Prostate gland (tissue), 2 donors: ENCODE results near the gene PELI1. TPM values are rescaled to one million over a fixed set of nuclear protein-coding genes. Genes with fewer than 3 reads are reported as not detected.

Experiments
- DNase-seq: peaks from one replicate; pipeline ENCODE4 v3.0.0-alpha.2; 2019; ENCODE audit warnings: low spot score
- H3K27ac ChIP-seq, 2 donors: fragments of 200-600 bp; sonication (generic); 2 replicates each; pipeline ENCODE4 v1.5.1; 2017 to 2019
- H3K27me3 ChIP-seq: fragments of 200-600 bp; sonication (generic); replicated peaks from 2 replicates; pipeline ENCODE4 v1.5.1; 2019; ENCODE audit not compliant: insufficient read depth
- H3K36me3 ChIP-seq, 2 donors: fragments of 200-600 bp; sonication (generic); 1 replicate in 1 of 2; 2 replicates in 1 of 2; pipeline versions ENCODE4 v1.5.1 to v1.8.1; 2017 to 2019
- H3K4me1 ChIP-seq: fragments of 200-600 bp; sonication (generic); replicated peaks from 2 replicates; pipeline ENCODE4 v1.5.1; 2019
- H3K4me3 ChIP-seq, 2 donors: fragments of 200-600 bp; sonication (generic); 2 replicates each; pipeline ENCODE4 v1.5.1; 2017 to 2019
- H3K9me3 ChIP-seq: fragments of 200-600 bp; sonication (generic); 2 replicates; pipeline ENCODE4 v1.5.1; 2017
- POLR2A ChIP-seq: fragments of 450-650 bp; IDR thresholded peaks from one replicate; pipeline ENCODE4 v1.6.1; 2016; ENCODE audit warnings: antibody characterized with exemption, mild to moderate bottlenecking
- POLR2AphosphoS5 ChIP-seq: sonication (generic); formaldehyde crosslinking; IDR thresholded peaks from one replicate; pipeline ENCODE4 v1.6.1; 2017; ENCODE audit warnings: antibody characterized with exemption
- WGBS: methylation state at CpG from one replicate; pipeline ENCODE4 v1.1.5; 2018; 5-methylcytosine and 5-hydroxymethylcytosine counted together
- intact Hi-C: fragments of 100-400 bp; cut with DNase I; formaldehyde crosslinking; loops from one replicate; pipeline ENCODE4 v1.14.2; 2022
- total RNA-seq, 2 donors: library from RNA; depleted of rRNA; stranded (reverse); fragments of >200 nt; gene quantifications; one replicate each; pipeline ENCODE4 v1.1.0, GENCODE V29; 2016
- TF ChIP-seq, protein P1 (sequence below), 4 experiments: fragments of 200-600 bp in 2 of 4; fragments of 450-650 bp in 2 of 4; sonication (generic) in 2 of 4; IDR thresholded peaks; 1 replicate in 3 of 4; 2 replicates in 1 of 4; pipeline ENCODE4 v1.5.1; 2016 to 2019; ENCODE audit warnings: antibody characterized with exemption in 4 of 4, mild to moderate bottlenecking in 2 of 4, moderate library complexity in 2 of 4

Gene PELI1
- total RNA-seq, 2 donors from 2014 or later, result 16.9 to 32.9 TPM

- no peak for DNase-seq
- intact Hi-C loops, result no loop called here
- no peaks in the 10 kb centered on the region for H3K9me3 ChIP-seq
- no peaks in the 10 kb centered on the region for H3K27me3 ChIP-seq
- TF ChIP-seq, protein P1, sequence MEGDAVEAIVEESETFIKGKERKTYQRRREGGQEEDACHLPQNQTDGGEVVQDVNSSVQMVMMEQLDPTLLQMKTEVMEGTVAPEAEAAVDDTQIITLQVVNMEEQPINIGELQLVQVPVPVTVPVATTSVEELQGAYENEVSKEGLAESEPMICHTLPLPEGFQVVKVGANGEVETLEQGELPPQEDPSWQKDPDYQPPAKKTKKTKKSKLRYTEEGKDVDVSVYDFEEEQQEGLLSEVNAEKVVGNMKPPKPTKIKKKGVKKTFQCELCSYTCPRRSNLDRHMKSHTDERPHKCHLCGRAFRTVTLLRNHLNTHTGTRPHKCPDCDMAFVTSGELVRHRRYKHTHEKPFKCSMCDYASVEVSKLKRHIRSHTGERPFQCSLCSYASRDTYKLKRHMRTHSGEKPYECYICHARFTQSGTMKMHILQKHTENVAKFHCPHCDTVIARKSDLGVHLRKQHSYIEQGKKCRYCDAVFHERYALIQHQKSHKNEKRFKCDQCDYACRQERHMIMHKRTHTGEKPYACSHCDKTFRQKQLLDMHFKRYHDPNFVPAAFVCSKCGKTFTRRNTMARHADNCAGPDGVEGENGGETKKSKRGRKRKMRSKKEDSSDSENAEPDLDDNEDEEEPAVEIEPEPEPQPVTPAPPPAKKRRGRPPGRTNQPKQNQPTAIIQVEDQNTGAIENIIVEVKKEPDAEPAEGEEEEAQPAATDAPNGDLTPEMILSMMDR (IDR thresholded peaks at IDR 0.05), result no peak
- TF ChIP-seq POLR2AphosphoS5, result no peak
- no peak for TF ChIP-seq POLR2A
- no peaks in the 10 kb centered on the region for H3K4me1 ChIP-seq
- H3K36me3 ChIP-seq, result no peaks in the 10 kb centered on the region
- no peak overlapping the region for H3K27ac ChIP-seq
- no peak overlapping the region for H3K4me3 ChIP-seq
Observed at GRCh38 chr2:64059270-64059669, 85.0 kb downstream of the PELI1 start.

GRCh38 chr2:64056021-64056420 is 88.2 kb downstream of the PELI1 start:
- DNase-seq, result no peak
- Histone ChIP-seq H3K36me3 (no peaks in the 10 kb centered on the region), H3K4me3 (no peak overlapping the region), H3K27ac (no peak overlapping the region), H3K27me3 (no peaks in the 10 kb centered on the region), H3K9me3 (no peaks in the 10 kb centered on the region), H3K4me1 (no peaks in the 10 kb centered on the region)
- 52% methylated on average over 2 of the region's 2 CpGs for WGBS
- TF ChIP-seq, protein P1 (IDR thresholded peaks at IDR 0.05), result no peak
- intact Hi-C loops, result no loop called here

DNA sequence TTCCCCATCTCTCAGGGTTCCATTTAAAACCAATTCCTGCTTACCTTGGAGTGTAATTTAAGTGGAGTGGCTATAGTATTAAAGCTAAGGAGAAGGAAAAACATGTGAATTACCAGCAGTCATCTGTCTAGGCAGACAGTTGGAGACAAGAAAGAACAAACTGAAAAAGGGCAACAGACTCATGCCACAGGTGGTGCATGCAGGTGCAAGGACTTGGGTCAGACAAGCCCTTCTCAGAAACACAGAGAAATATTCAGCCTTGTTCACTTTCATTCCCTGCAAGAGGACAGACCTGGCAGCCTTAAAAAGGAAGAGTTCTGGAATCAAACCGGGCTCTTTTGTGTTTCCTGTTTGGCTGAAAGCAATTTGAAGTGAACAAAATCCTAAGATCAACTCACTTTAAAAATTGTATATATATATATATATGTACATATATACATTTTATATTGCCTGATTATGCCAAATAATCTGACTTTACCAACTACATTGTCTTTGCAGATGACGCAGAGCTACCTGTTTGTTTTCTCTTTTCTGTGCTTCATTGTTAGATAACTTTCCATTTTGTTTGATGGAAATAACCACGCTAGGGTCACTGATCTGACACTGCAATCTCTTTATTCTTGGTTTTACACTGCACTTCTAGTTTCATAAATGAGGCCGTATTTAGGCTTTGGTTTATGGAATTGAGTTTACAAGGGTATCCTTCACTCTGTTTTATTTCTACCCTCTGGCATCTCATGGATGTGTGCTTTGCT is 89.9 kb downstream of the PELI1 start:
- Histone ChIP-seq H3K9me3 (no peaks in the 10 kb centered on the region), H3K4me3 (no peak overlapping the region), H3K4me1 (no peaks in the 10 kb centered on the region), H3K27ac (no peak overlapping the region), H3K36me3 (no peaks in the 10 kb centered on the region), H3K27me3 (no peaks in the 10 kb centered on the region)
- 37% methylated on average over 4 of the region's 4 CpGs for WGBS
- TF ChIP-seq, protein P1 (IDR thresholded peaks at IDR 0.05), result no peak
- TF ChIP-seq POLR2A, result no peak
- no peak for TF ChIP-seq POLR2AphosphoS5
- intact Hi-C loops, result loop anchor here (5.0 kb wide), 1 partner anchor 88 kb away; the partner anchor contains the start of gene PELI1
- no peak for DNase-seq

- H3K27ac ChIP-seq, result no peak overlapping the region
- no peaks in the 10 kb centered on the region for H3K4me1 ChIP-seq
- intact Hi-C loops, result loop anchor here (5.0 kb wide), 1 partner anchor 90 kb away; the partner anchor contains the start of gene PELI1
- no peaks in the 10 kb centered on the region for H3K36me3 ChIP-seq
- no peaks in the 10 kb centered on the region for H3K27me3 ChIP-seq
- DNase-seq, result no peak
- no peaks in the 10 kb centered on the region for H3K9me3 ChIP-seq
- TF ChIP-seq POLR2AphosphoS5 (no peak), POLR2A (no peak)
- TF ChIP-seq, protein P1 (IDR thresholded peaks at IDR 0.05), result no peak
- no peak overlapping the region for H3K4me3 ChIP-seq
- WGBS, result 89% methylated on average over 3 of the region's 3 CpGs
Observed at GRCh38 chr2:64052463-64053241, 91.6 kb downstream of the PELI1 start.
